ENCODE results near the gene SLC16A2.

DNA sequence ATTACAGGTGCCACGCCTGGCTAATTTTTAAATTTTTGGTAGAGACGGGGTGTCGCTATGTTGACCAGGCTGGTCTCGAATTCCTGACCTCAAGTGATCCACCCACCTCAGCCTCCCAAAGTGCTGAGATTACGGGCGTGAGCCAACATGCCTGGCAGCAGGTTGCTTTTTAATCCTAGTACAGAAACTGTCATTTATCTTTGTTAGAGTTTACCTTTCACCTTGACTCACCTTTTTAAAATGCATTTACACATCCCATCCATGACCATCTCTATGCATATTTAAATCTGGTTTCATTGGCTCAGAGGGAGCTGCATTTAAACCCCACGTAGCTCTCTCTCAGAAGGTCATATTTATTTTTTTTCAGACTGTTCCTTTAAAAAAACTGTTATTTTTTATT, 31.9 kb downstream of the SLC16A2 start:
- no peak for TF ChIP-seq EZH2 (IDR thresholded peaks at IDR 0.05; ENCODE audit: borderline replicate concordance, control insufficient read depth, low read depth, low read length)
- TF ChIP-seq TAF1 (IDR thresholded peaks at IDR 0.05; ENCODE audit: borderline replicate concordance, low read depth, low read length): no peak
- TF ChIP-seq, protein P1, sequence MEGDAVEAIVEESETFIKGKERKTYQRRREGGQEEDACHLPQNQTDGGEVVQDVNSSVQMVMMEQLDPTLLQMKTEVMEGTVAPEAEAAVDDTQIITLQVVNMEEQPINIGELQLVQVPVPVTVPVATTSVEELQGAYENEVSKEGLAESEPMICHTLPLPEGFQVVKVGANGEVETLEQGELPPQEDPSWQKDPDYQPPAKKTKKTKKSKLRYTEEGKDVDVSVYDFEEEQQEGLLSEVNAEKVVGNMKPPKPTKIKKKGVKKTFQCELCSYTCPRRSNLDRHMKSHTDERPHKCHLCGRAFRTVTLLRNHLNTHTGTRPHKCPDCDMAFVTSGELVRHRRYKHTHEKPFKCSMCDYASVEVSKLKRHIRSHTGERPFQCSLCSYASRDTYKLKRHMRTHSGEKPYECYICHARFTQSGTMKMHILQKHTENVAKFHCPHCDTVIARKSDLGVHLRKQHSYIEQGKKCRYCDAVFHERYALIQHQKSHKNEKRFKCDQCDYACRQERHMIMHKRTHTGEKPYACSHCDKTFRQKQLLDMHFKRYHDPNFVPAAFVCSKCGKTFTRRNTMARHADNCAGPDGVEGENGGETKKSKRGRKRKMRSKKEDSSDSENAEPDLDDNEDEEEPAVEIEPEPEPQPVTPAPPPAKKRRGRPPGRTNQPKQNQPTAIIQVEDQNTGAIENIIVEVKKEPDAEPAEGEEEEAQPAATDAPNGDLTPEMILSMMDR (IDR thresholded peaks at IDR 0.05 in 2 of 3, conservative IDR thresholded peaks at IDR 0.05 in 1 of 3; ENCODE audit: control insufficient read depth in 2 of 3, extremely low read depth in 1 of 3, insufficient read depth in 1 of 3, low read depth in 3 of 3, low read length in 3 of 3): no peak
